Hepatocyte (in vitro differentiated cells): ENCODE measurements around the gene HAUS7.

Experiments
- CTCF ChIP-seq: fragments of 200-600 bp; sonication (generic); IDR thresholded peaks from 2 replicates; pipeline ENCODE4 v1.5.1; 2016; ENCODE audit warnings: antibody characterized with exemption, mild to moderate bottlenecking; ENCODE audit not compliant: poor library complexity
- EZH2 ChIP-seq: fragments of 200-600 bp; sonication (generic); IDR thresholded peaks from 2 replicates; pipeline ENCODE4 v1.6.1; 2016; ENCODE audit warnings: antibody characterized with exemption, mild to moderate bottlenecking, borderline replicate concordance
- EZH2phosphoT487 ChIP-seq: fragments of 200-600 bp; sonication (generic); IDR thresholded peaks from one replicate; pipeline ENCODE4 v1.6.1; 2018; ENCODE audit warnings: antibody characterized with exemption, mild to moderate bottlenecking, low read depth, moderate library complexity; ENCODE audit not compliant: unreplicated experiment, severe bottlenecking

- no peak for TF ChIP-seq CTCF
- no peak for TF ChIP-seq EZH2phosphoT487
- TF ChIP-seq EZH2, result no peak
Measured at GRCh38 chrX:153457136-153457825, 13.1 kb downstream of the HAUS7 start.
